ENCODE data around the gene RASAL2. TPM values are rescaled to one million over a fixed set of nuclear protein-coding genes. Genes with fewer than 3 reads are reported as not detected.

RASAL2 gene
- total RNA-seq, 3 donors from 2014 or later (not counting 1 experiment from before 2014, with no cell fraction given): 0.16 to 0.23 TPM; not detected in 1

GRCh38 chr1:178487070-178487615, 393.2 kb downstream of the RASAL2 start:
- Mint-ChIP-seq H3K4me1 (peaks cover 0 to 4% of the 10 kb centered on the region in 2 donors), H3K36me3 (no peaks in the 10 kb centered on the region), H3K27ac (no peak overlapping the region), H3K27me3 (ENCODE audit: low read depth in 2 of 2) (peaks cover 8% of the 10 kb centered on the region in 2 donors), H3K4me3 (peak overlapping the region; percentile 32), H3K9me3 (no peaks in the 10 kb centered on the region)
- H3K27me3 ChIP-seq (ENCODE audit: control insufficient read depth, insufficient read depth, low read length): peaks cover 4% of the 10 kb centered on the region
- peak in 1 of 3 donors; percentile 21 for ATAC-seq
- intact Hi-C loops (cut with micrococcal nuclease): no loop called here
- WGBS (ENCODE audit: insufficient coverage): 63% methylated on average over 20 of the region's 20 CpGs
- H3K27ac ChIP-seq (ENCODE audit: low read length): peak overlapping the region; percentile 42
- no peaks in the 10 kb centered on the region for H3K36me3 ChIP-seq (ENCODE audit: control insufficient read depth, insufficient read depth, low read length)
- H3K4me1 ChIP-seq (ENCODE audit: control insufficient read depth, insufficient read depth, low read length): peaks cover 13% of the 10 kb centered on the region
- no peaks in the 10 kb centered on the region for H3K9me3 ChIP-seq (ENCODE audit: control insufficient read depth, insufficient read depth, low read length)
- no peak for DNase-seq
- no peak for TF ChIP-seq CTCF (IDR thresholded peaks at IDR 0.05)
- no peak overlapping the region for H3K4me3 ChIP-seq (ENCODE audit: low read length)

- Histone ChIP-seq H3K9me3 (ENCODE audit: control insufficient read depth, insufficient read depth, low read length) (no peaks in the 10 kb centered on the region), H3K27me3 (ENCODE audit: control insufficient read depth, insufficient read depth, low read length) (peaks cover 4% of the 10 kb centered on the region), H3K36me3 (ENCODE audit: control insufficient read depth, insufficient read depth, low read length) (no peaks in the 10 kb centered on the region), H3K4me3 (ENCODE audit: low read length) (no peak overlapping the region), H3K27ac (ENCODE audit: low read length) (no peak overlapping the region), H3K4me1 (ENCODE audit: control insufficient read depth, insufficient read depth, low read length) (peaks cover 13% of the 10 kb centered on the region)
- Mint-ChIP-seq H3K4me3 (no peak overlapping the region), H3K27ac (no peak overlapping the region), H3K36me3 (no peaks in the 10 kb centered on the region), H3K27me3 (ENCODE audit: low read depth in 2 of 2) (peaks cover 8% of the 10 kb centered on the region in 2 donors), H3K4me1 (peaks cover 0 to 4% of the 10 kb centered on the region in 2 donors), H3K9me3 (no peaks in the 10 kb centered on the region)
- no peak for ATAC-seq
- DNase-seq: no peak
- no peak for TF ChIP-seq CTCF (IDR thresholded peaks at IDR 0.05)
- intact Hi-C loops (cut with micrococcal nuclease): no loop called here
- WGBS (ENCODE audit: insufficient coverage): 88% methylated on average over 4 of the region's 4 CpGs
Measured at GRCh38 chr1:178488393-178488792, 394.5 kb downstream of the RASAL2 start.

GRCh38 chr1:178489399-178489798, 395.5 kb downstream of the RASAL2 start:
- no peak overlapping the region for H3K4me3 ChIP-seq (ENCODE audit: low read length)
- Mint-ChIP-seq H3K9me3 (no peaks in the 10 kb centered on the region), H3K27me3 (ENCODE audit: low read depth in 2 of 2) (peaks cover 8% of the 10 kb centered on the region in 2 donors), H3K4me3 (no peak overlapping the region), H3K36me3 (no peaks in the 10 kb centered on the region), H3K27ac (no peak overlapping the region), H3K4me1 (peaks cover 0 to 4% of the 10 kb centered on the region in 2 donors)
- peaks cover 4% of the 10 kb centered on the region for H3K27me3 ChIP-seq (ENCODE audit: control insufficient read depth, insufficient read depth, low read length)
- DNase-seq: no peak
- H3K36me3 ChIP-seq (ENCODE audit: control insufficient read depth, insufficient read depth, low read length): no peaks in the 10 kb centered on the region
- WGBS (ENCODE audit: insufficient coverage): 90% methylated on average over 4 of the region's 4 CpGs
- TF ChIP-seq CTCF (IDR thresholded peaks at IDR 0.05): no peak
- no peak for ATAC-seq
- peaks cover 13% of the 10 kb centered on the region for H3K4me1 ChIP-seq (ENCODE audit: control insufficient read depth, insufficient read depth, low read length)
- intact Hi-C loops (cut with micrococcal nuclease): no loop called here
- H3K27ac ChIP-seq (ENCODE audit: low read length): no peak overlapping the region
- H3K9me3 ChIP-seq (ENCODE audit: control insufficient read depth, insufficient read depth, low read length): no peaks in the 10 kb centered on the region

- peak in 1 of 3 donors; percentile 22 for ATAC-seq
Measured at GRCh38 chr1:178490136-178490535, 396.2 kb downstream of the RASAL2 start.

More at GRCh38 chr1:178490136-178490535, 396.2 kb downstream of the RASAL2 start:
- no peak for DNase-seq
- intact Hi-C loops (cut with micrococcal nuclease): no loop called here
- no peak overlapping the region for H3K4me3 Mint-ChIP-seq
- H3K36me3 ChIP-seq (ENCODE audit: control insufficient read depth, insufficient read depth, low read length): no peaks in the 10 kb centered on the region
- no peaks in the 10 kb centered on the region for H3K9me3 ChIP-seq (ENCODE audit: control insufficient read depth, insufficient read depth, low read length)
- H3K36me3 Mint-ChIP-seq: no peaks in the 10 kb centered on the region
- TF ChIP-seq CTCF (IDR thresholded peaks at IDR 0.05): no peak
- peaks cover 0 to 4% of the 10 kb centered on the region in 2 donors for H3K4me1 Mint-ChIP-seq
- H3K27me3 Mint-ChIP-seq (ENCODE audit: low read depth in 2 of 2): peaks cover 8% of the 10 kb centered on the region in 2 donors
- no peak overlapping the region for H3K27ac Mint-ChIP-seq
- H3K27ac ChIP-seq (ENCODE audit: low read length): no peak overlapping the region
- peaks cover 4% of the 10 kb centered on the region for H3K27me3 ChIP-seq (ENCODE audit: control insufficient read depth, insufficient read depth, low read length)
- peaks cover 13% of the 10 kb centered on the region for H3K4me1 ChIP-seq (ENCODE audit: control insufficient read depth, insufficient read depth, low read length)
- H3K9me3 Mint-ChIP-seq: no peaks in the 10 kb centered on the region
- no peak overlapping the region for H3K4me3 ChIP-seq (ENCODE audit: low read length)
- 98% methylated on average over 8 of the region's 8 CpGs for WGBS (ENCODE audit: insufficient coverage)

Data from natural killer cell (primary cell).